Stimulated activated CD8-positive, alpha-beta memory T cell treated with anti-CD3 and anti-CD28 coated beads, Interleukin-7, amount 100 ng/mL, for 48 hours (primary cell): Measurements from ENCODE around the gene GMPPB.

Source experiments
- DNase-seq, 2 donors: peaks; one replicate each; pipeline ENCODE4 v3.0.0-alpha.2; 2020; ENCODE audit warnings: low read depth in 1 of 2; ENCODE audit errors: extremely low read depth in 1 of 2

The GMPPB gene

DNA sequence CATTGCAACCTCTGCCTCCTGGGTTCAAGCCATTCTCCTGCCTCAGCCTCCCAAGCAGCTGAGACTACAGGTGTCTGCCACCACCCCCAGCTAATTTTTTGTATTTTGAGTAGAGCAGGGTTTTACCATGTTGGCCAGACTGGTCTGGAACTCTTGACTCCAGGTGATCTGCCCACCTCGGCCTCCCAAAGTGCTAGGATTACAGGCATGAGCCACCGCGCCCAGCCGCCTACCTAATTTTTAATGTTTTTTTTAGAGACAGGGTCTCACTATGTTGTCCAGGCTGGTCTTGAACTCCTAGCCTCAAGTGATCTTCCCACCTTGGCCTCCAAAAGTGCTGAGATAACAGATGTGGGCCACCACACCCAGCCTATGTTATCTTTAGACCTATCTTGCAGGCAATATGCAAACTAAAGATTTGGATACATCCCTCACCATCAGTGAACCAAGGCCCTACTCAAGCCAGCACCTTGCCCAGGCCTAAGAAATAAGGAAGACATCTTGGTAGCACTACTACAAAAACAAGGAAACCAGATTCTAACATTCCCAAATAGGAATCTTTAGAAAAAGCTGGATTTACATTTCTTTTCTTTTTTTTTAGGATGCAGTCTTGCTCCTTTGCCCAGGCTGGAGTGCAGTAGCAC lies 6.3 kb upstream of the GMPPB start:
- DNase-seq = no peak

DNA sequence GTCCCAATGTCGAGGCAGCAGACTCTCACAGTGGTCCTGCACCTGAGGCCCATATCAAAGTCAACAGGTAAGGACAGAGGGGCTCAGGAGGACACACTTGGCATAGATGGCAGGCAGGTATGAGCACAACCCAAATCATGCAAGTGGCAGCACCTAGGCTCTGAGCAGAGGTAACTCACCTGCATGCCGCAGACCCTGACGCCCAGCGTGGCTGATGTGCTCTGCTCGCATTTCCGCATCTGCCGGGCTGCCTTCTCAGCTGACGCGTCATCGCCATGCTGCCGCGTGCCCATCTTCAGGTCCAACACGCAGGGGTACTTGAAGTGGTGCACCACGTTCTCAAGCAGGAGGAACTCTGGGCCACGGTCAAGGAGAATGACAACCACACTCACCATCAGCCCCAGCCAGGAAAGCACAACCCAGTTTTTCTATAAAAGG lies 4.2 kb upstream of the GMPPB start:
- DNase-seq = no peak

DNA sequence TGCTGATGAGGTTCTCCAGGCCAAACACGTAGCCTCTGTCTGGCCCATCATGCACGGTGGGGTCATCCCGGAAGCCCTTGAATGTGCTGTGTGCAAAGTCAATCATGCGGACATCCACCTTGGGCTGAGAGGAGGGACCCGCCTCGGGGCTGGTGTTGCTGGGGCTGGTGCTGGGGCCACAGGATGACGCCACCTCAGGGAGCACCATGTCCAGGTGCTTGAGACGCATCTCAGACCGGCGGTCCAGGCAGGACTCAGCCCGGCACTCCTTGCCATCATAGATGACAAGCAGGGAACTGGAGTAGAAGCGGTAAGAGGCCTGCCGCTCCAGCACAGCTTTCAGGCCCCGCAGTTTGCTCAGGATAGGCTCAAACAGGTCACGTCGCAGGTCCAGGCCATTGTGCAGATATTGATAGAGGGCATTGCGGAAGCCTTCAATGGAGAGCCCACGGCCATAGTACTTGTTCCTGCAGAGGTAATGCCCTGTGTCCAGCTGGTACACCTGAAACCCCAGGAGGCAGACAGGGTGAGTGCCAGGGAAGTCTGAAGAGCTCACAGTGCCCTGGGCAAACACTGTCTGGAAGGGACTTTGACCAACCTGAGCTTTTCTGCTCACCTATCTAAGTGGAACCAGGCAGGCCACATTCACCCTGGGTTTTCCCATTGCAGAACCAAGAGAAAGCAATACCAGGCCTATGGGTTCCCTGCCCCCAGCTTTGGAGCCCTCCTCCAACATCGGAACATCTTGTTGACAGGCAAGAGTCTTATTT lies 3.6 kb upstream of the GMPPB start:
- no peak for DNase-seq

DNA sequence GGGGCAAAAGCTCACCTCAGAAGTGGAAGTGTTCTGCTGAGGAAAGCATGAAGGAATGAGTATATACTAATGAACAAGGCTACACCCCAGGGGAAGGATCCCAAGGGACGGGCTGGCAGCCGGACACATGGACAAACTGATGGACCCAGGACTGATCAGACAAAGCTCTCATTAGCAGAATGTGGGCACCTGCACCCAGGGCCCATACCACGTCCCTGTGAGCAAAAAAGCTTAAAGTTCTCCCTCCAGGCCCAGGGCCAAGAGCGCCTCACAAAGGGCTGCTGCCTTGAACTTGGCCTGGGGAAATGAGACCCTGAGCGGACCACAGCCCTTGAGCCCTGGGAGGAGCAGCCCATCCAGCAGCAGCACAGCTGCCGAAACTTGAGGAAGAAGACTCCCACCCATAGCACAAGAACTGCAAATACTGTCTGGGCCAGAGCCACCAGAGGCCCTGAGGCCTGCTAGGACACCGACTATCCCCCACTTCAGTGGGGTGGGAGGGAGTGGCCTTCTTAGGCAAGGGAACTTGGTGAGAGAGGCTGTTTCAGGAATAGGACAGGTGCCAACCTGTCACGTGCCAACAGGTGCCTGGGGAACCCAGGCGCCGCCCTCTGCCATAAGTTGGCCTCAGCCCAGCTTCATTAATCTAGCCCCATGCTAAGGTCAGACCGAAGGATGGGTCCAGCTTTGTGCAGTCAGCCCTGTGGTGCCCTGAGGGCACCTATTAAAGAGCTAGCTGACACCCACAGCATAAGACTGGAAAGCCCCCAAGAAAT lies 2.3 kb upstream of the GMPPB start:
- no peak for DNase-seq

DNA sequence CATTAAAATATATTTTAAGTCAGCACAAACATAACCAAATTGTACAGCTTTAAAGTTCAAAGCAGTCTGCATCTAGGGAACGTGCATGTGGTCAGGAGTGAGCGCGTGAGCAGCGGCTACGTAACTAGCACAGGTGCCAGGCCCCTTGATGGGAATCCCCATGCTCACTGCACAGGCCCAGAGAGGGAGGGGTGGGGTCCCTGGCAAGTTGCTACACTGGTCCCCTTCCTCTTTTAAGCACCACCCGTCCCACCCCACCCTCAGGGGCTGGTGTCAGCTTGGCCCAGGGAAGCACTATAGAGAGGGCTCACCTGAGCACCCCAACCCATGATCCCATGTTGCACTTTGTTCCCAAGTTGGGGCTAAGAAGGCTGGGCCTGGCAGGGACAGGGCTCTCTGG lies 835 bp upstream of the GMPPB start:
- DNase-seq = no peak

DNA sequence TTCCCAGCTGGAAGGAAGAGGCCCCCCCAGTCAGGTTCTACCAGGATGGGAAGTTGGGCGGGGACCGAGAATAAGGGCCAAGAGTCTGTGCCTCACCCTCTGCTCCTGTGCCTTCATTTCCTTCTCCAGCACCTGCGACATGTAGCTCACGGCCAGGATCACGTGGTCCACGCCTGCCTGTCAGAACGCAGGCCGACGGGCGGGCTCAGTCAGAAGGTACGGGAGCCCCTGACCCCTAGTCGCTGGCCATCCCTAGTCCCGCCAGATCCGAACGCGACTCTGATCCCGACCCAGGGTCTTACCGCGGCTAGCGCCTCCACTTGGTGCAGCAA lies 489 bp downstream of the GMPPB start:
- DNase-seq = peak; percentile 37 to 55

DNA sequence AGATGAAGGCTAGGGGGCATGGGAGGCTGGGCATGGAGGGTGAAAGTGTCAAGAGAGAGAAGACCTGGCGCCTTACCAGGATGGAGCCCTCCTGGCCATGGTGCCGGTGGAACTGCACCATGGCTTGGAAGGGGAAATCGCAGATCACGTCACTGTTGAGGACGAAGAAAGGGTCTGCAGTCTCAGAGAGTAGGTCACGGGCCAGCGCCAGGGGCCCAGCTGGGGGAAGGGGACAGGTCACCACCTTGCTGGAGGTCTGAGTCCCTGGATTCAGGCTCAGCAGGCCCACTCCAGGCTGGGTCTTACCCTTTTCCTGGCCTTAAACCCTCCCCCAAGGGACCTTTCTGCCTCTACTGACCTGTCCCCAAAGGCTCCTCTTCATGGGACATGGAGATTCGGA lies 855 bp downstream of the GMPPB start:
- DNase-seq = no peak

DNA sequence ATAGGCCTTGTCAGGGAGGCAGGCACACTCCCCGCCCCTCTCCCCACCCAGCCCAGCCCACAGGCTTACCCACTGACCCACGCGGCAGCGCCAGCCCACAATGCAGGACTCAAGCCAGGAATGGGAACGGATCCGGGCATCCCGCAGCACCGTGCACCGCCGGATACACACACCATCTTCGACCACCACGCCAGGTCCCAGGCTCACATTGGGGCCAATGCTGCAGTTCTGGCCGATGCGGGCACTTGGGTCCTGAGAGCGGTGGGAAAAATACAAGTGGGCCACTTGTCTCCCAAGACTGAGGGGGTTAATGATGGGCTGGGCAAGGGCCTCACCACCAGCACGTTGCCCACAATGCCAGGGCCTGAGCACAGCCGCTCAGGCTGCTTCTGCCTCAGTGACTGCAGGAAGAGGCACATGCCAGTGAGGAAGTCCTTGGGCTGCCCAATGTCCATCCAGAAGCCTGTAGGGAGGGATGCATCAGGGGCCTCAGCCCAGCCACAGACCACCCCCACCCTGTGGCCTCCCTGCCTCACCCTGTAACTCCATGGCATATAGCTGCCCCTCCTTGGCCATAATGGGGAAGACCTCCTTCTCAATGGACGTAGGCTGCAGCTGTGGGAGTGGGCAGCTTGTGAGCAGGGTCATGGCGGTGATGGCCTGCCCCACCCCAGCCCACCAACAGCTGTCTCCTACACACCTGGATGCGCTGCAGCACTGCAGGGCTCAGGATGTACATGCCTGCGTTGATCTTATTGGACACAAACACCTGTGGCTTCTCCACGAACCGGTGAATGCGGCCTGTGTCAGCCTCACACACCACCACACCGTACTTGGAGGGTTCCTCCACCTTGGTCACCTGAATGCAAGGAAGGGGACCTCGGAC lies 1.6 kb downstream of the GMPPB start:
- DNase-seq = no peak

DNA sequence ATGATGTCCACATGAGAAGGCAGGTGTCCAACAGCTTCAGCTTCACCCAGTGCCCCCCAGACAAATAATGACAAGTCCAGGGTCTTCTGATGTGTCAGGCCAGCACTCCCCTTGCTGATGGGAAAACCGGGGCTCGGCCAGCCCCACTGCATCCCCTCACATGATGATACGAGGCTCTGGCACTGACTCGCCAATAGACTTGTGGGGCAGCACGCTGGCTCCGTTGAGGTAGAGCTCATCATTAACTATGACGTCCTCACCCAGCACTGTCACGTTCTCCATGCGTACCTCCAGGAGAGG lies 2.2 kb downstream of the GMPPB start:
- DNase-seq = no peak

DNA sequence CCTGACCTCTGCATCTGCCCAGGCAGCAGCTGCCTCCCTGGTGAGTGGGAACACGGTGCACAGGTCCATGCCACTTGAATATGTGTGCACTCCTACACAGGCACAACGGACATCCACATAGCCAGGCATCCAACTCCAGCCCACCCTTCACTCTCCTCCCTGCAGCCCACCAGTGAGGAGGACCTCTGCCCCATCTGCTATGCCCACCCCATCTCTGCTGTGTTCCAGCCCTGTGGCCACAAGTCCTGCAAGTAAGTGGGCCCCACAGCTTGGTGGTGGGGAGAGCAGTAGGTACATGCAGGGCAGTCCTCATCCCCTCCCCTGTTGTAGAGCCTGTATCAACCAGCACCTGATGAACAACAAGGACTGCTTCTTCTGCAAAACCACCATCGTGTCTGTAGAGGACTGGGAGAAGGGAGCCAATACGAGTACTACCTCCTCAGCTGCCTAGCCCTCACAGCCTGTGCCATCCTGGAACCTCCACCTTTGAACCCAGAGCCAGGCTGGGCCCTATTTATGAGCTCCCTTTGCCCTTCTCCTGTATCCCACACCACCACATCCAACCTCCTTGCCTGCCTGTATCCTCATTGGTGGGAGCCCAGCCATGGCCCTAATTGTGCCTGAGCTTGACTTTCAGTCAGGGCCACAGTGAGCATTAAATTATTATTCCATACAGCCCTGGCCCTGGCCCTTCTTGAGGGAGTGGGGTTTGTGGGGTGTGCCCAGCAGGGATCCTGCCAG lies 2.7 kb downstream of the GMPPB start:
- DNase-seq = no peak

DNA sequence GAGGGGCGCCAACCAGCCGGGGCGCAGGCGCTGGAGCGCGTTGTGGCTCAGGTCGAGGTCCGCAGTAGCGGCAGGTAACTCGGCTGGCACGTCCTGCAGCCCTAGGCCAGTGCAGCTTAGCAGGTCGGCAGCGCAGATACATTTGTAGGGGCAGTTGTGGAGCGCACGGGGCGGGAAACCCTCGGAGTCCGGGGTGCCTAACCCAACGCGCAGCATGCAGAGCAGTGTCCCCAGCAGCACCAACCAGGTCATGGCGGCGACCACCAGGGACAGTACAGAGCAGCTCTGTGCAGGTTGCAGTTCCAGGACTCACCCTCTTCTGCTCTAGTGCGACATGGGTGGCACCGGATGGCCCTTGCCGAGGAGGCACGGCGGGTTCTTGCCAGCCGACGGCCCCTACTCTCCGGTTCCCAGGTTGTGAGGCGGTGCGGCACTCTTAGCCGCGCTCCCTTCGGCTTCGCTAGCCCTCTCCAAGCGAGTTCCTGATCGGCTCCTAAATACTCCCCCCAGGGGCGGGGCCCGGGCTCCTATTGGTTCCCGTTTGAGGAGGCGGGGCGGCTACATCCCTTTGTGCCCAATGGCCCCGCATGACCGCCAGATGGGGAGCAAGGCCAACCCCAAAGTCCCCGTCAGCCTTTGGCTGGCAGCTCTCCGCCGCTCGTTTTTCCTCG lies 4.4 kb downstream of the GMPPB start, which contains the start of gene AMIGO3:
Gene AMIGO3 (minus strand): TSS at position 471 of the 671 bp plus-strand sequence. CDS start 219 bp downstream, at position 252.
- DNase-seq = peak; percentile 83 to 90

DNA sequence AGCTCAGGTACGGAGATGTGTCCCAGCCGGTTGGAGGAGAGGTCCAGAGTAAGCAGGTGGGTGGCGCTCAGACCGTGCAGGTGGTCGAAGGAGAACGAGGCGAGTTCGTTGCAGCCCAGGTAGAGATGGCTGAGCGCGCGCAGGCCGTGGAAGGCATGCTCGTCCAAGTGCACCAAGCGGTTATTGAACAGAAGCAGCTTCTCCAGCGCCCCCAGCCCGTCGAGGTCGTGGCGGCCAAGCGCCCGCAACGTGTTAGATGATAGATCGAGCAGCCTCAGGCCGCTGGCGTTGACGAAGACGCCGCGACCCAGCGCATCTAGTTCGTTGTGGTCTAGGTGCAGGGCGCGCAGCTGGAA lies 4.9 kb downstream of the GMPPB start:
- no peak for DNase-seq

DNA sequence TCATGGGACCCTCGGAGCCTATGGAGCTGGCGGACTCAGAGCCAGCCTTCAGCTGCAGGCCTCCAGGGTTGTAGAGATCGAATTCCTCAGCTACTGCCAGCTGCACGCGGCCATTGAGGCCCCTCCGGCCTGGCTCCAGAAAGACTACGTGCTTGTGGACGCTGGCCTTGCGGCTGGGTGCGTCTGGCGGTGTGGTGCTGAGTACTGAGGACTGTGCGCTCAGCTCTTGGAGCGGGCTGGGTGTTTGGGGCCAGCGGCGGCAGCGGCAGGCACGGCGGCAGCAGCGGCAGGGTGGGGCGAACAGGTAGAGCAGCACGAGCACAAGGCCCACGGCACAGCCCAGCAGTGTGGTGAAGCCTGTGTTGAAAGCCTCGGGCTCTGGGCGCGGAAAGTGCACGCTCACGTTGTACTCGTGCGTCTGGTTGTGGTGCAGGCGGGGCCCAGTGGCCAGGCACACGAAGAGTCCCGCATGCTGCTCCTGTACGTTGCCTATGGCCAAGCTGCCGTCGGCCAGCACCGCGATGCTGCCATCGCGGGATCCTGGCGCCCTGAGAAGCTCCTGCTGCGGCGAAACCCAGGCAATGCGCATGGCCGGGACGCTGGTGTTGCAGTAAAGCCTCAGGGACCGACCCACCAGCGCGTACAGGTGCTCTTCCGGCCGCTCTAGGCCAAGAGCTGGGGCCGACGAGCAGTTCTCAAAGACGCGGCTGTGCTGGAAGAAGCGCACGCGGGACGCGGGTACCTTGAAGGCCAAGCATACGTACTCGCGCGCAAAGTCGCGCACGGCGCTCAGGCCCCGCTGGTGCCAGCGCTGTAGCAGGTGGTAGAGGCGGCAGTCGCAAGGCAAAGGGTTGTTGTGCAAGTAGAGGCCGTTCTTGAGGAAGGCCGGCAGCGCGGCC lies 5.5 kb downstream of the GMPPB start:
- DNase-seq = no peak

DNA sequence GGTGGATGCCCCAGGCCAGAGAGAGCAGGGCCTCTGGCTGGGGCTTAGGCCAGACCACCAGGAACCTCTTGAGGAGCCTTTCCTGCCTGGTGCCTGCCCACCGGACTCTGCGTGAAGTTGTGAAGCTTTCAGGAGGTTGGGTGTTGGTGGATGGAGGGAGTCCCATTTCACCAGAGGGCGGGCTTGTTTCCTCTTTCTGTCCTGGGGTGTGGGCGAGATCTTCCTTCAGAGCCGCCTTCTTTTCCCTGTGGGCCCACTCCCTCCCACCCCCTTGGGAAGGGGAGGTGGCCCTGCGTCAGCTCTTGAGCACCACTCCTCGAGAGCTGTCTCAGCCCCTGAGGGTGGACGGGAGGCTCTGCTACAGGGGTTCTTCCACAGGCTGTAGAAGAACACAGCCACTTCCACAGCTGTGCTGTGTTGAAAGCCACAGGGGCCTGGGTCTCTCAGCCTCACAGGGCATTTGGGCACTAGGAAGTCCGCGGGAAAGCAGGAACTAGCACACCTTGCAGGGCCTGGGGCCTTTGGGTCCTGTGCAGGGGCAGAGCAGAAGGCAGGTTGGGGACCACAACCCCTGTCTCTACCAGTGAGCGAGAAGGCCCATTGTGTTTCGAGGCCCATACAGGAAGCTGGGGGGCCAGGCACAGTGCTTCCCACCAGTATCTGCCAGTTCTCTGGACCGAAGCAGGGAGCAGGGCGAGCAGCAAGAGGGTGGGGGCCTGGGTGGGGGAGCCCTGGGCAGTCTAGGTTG lies 6.4 kb downstream of the GMPPB start:
- DNase-seq = no peak

DNA sequence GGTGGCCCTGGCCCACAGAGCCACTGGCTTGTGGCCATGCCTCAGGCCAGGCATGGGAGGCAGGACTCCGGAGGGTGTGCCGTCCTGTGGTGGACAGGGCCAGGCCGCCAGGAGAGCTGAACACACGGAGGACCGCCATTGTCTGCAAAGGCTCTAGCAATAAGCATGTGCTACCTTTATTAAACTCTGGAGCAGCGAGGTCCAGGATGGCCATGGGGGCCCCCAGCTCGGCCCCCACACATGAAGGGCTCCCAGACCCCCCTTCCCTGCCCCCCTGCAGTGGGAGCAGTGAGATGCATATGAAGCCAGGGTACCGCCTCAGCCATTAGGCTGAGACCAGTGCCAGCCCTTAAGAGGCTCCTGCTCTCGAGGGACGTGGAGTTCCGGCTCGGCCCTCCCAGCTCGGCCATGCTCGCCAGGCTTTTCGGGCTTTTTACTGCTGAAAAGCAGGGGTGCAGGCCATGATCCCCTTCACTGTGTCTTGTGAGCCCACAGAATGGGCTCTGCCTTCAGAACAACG lies 7.0 kb downstream of the GMPPB start:
- DNase-seq = no peak

DNA sequence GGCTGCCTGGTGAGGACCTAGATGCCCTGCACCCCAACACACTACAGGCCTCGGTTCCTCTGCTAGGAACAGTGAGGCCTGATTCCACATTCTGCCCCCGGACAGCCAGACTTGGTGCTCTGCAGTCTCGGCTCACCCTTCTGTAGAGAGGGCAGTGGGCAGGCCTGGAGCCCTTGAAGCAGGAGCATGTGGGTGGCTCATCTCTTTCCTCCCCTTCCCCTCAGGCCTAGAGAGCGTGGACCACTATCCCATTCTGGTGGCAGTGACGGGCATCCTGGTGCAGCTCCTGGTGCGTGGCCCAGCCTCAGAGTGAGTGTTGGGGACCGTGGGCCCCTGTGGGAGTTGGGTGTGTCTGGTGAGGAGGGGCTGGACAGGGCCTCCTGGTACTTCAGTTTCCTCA lies 7.6 kb downstream of the GMPPB start:
- DNase-seq = no peak

DNA sequence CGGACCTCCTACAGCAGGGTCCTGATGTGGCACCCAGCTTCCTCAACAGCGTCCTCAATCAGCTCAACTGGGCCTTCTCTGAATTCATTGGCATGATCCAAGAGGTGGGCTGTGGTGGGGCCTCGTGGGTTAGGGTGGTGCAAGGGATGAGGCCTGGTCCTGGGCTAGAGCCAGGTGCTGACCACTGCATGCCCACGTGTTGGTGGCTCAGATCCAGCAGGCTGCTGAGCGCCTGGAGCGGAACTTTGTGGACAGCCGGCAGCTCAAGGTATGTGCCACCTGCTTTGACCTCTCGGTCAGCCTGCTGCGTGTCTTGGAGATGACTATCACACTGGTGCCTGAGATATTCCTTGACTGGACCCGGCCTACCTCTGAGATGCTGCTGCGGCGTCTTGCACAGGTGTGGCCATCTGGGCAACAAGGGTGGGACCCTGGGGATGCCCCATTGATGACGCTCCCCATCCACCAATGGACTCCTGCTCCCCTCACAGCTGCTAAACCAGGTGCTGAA lies 8.1 kb downstream of the GMPPB start:
- no peak for DNase-seq
